Stomach (tissue), 9 donors: ENCODE results near the gene FCN2. TPM values are rescaled to one million over a fixed set of nuclear protein-coding genes. Genes with fewer than 3 reads are reported as not detected.

ENCODE experiments used
- DNase-seq, 2 donors: peaks; one replicate each; pipeline versions ENCODE4 v3.0.0 to v3.0.0-alpha.2; 2013 to 2019
- H3K27ac ChIP-seq, 5 donors: fragments of 200-600 bp in 4 of 5; sonication (generic) in 4 of 5; one replicate each; pipeline ENCODE4 v1.5.1; 2013 to 2019; ENCODE audit warnings: mild to moderate bottlenecking in 1 of 5, moderate library complexity in 1 of 5
- H3K27me3 ChIP-seq, 3 donors: fragments of 200-600 bp; sonication (generic); one replicate each; pipeline ENCODE4 v1.5.1; 2017 to 2019; ENCODE audit warnings: mixed run types in 1 of 3
- H3K36me3 ChIP-seq, 4 donors: fragments of 200-600 bp; sonication (generic); 1 replicate in 3 of 4; 2 replicates in 1 of 4; pipeline ENCODE4 v1.5.1; 2016 to 2019
- H3K4me1 ChIP-seq, 4 donors: fragments of 200-600 bp; sonication (generic); one replicate each; pipeline ENCODE4 v1.5.1; 2016 to 2019
- H3K4me3 ChIP-seq, 4 donors: fragments of 200-600 bp; sonication (generic) in 3 of 4; one replicate each; pipeline ENCODE4 v1.5.1; 2016 to 2019; ENCODE audit warnings: mild to moderate bottlenecking in 1 of 4
- H3K9me3 ChIP-seq, 4 donors: fragments of 200-600 bp; sonication (generic); one replicate each; pipeline ENCODE4 v1.5.1; 2016 to 2019
- CTCF ChIP-seq, 7 experiments: fragments of 450-650 bp in 4 of 7; fragments of 200-600 bp in 3 of 7; sonication (generic) in 3 of 7; IDR thresholded peaks; one replicate each; pipeline ENCODE4 v1.5.1; 2016 to 2019; ENCODE audit warnings: antibody characterized with exemption in 7 of 7, control low read depth in 2 of 7, mild to moderate bottlenecking in 1 of 7
- EP300 ChIP-seq: sonication (generic); formaldehyde crosslinking; IDR thresholded peaks from one replicate; pipeline ENCODE4 v1.6.1; 2017; ENCODE audit warnings: antibody characterized with exemption
- POLR2A ChIP-seq, 4 donors: fragments of 450-650 bp; IDR thresholded peaks; one replicate each; pipeline ENCODE4 v1.6.1; 2016; ENCODE audit warnings: antibody characterized with exemption in 4 of 4, control low read depth in 2 of 4, mild to moderate bottlenecking in 1 of 4, moderate library complexity in 1 of 4
- POLR2AphosphoS5 ChIP-seq, 3 donors: sonication (generic); formaldehyde crosslinking; IDR thresholded peaks; one replicate each; pipeline ENCODE4 v1.6.1; 2016; ENCODE audit warnings: antibody characterized with exemption in 3 of 3
- WGBS, 5 donors: extraction: QIAGEN DNeasy Blood & Tissue Kit in 3 of 5; methylation state at CpG; one replicate each; pipeline versions ENCODE4 v1.1.5 to v1.1.7; 2013 to 2018; 5-methylcytosine and 5-hydroxymethylcytosine counted together
- intact Hi-C: fragments of 100-400 bp; cut with DNase I; formaldehyde crosslinking; loops from one replicate; pipeline ENCODE4 v1.15.1; 2023; ENCODE audit warnings: low total_unique reads
- polyA plus RNA-seq, 3 donors: library from polyadenylated mRNA; stranded (reverse); fragments of 200-250 nt; gene quantifications; one replicate each; pipeline ENCODE4 v1.2.3, GENCODE V29; 2013
- total RNA-seq, 5 donors: library from RNA; depleted of rRNA; stranded (reverse); fragments of >200 nt; gene quantifications; one replicate each; pipeline versions ENCODE4 v1.1.0 to v1.2.3, GENCODE V29; 2014 to 2016
- donor health status: healthy with polysubstance abuse.
- donor health status: Bipolar disorder and iron deficiency.
- donor health status: healthy.

The FCN2 gene
- total and polyA plus RNA-seq, 8 donors: 0.13 TPM; not detected in 7

- H3K4me1 ChIP-seq: no peaks in the 10 kb centered on the region
- WGBS, 5 donors: 79 to 84% (median 83%) methylated on average over 24 of the region's 24 CpGs
- no peak overlapping the region for H3K4me3 ChIP-seq
- no peaks in the 10 kb centered on the region for H3K9me3 ChIP-seq
- H3K36me3 ChIP-seq: no peaks in the 10 kb centered on the region
- no peak for TF ChIP-seq EP300
- no peak for TF ChIP-seq CTCF (IDR thresholded peaks at IDR 0.05)
- TF ChIP-seq POLR2AphosphoS5 (IDR thresholded peaks at IDR 0.05): no peak
- TF ChIP-seq POLR2A (IDR thresholded peaks at IDR 0.05): no peak
- no peak for DNase-seq
- H3K27ac ChIP-seq: no peak overlapping the region
- peaks cover 0 to 20% (median 0%) of the 10 kb centered on the region in 3 donors for H3K27me3 ChIP-seq
- intact Hi-C loops: no loop called here
Measured at GRCh38 chr9:134872482-134873231, 8.0 kb upstream of the FCN2 start.

GRCh38 chr9:134875371-134875770, 5.2 kb upstream of the FCN2 start:
- Histone ChIP-seq H3K4me1 (no peaks in the 10 kb centered on the region), H3K4me3 (no peak overlapping the region), H3K27ac (no peak overlapping the region), H3K36me3 (no peaks in the 10 kb centered on the region), H3K9me3 (no peaks in the 10 kb centered on the region), H3K27me3 (peaks cover 0 to 13% (median 0%) of the 10 kb centered on the region in 3 donors)
- intact Hi-C loops: no loop called here
- TF ChIP-seq POLR2AphosphoS5 (IDR thresholded peaks at IDR 0.05) (no peak), POLR2A (IDR thresholded peaks at IDR 0.05) (no peak), CTCF (IDR thresholded peaks at IDR 0.05) (no peak), EP300 (no peak)
- no peak for DNase-seq
- 62 to 100% (median 69%) methylated on average over 1 of the region's 1 CpG for WGBS, 5 donors

- TF ChIP-seq CTCF (IDR thresholded peaks at IDR 0.05): no peak
- TF ChIP-seq POLR2AphosphoS5 (IDR thresholded peaks at IDR 0.05): no peak
- TF ChIP-seq EP300: no peak
- TF ChIP-seq POLR2A (IDR thresholded peaks at IDR 0.05): no peak
- DNase-seq: no peak
- Histone ChIP-seq H3K36me3 (no peaks in the 10 kb centered on the region), H3K27ac (no peak overlapping the region), H3K9me3 (no peaks in the 10 kb centered on the region), H3K27me3 (peaks cover 0 to 20% (median 0%) of the 10 kb centered on the region in 3 donors), H3K4me1 (no peaks in the 10 kb centered on the region), H3K4me3 (no peak overlapping the region)
- intact Hi-C loops: no loop called here
- WGBS, 5 donors: 80 to 89% (median 85%) methylated on average over 4 of the region's 4 CpGs
Measured at GRCh38 chr9:134877541-134877940, 3.1 kb upstream of the FCN2 start.

GRCh38 chr9:134879664-134880483, 736 bp upstream of the FCN2 start:
- no peaks in the 10 kb centered on the region for H3K4me1 ChIP-seq
- intact Hi-C loops: no loop called here
- H3K9me3 ChIP-seq: no peaks in the 10 kb centered on the region
- no peaks in the 10 kb centered on the region for H3K36me3 ChIP-seq
- H3K4me3 ChIP-seq: no peak overlapping the region
- H3K27me3 ChIP-seq: peaks cover 0 to 31% (median 0%) of the 10 kb centered on the region in 3 donors
- no peak overlapping the region for H3K27ac ChIP-seq
- 84 to 88% (median 87%) methylated on average over 12 to 13 of the region's 13 CpGs for WGBS, 5 donors
- TF ChIP-seq CTCF (IDR thresholded peaks at IDR 0.05) (no peak), EP300 (no peak), POLR2A (IDR thresholded peaks at IDR 0.05) (no peak), POLR2AphosphoS5 (IDR thresholded peaks at IDR 0.05) (no peak)
- DNase-seq: no peak
